Measurements from ENCODE around the gene AJM1. TPM values are rescaled to one million over a fixed set of nuclear protein-coding genes. Genes with fewer than 3 reads are reported as not detected.
A peak's percentile ranks its signal among the peaks of the same experiment; 100 is the strongest.

AJM1 gene
- total RNA-seq, 1 experiment from 2014 or later: 7.1 TPM

DNA sequence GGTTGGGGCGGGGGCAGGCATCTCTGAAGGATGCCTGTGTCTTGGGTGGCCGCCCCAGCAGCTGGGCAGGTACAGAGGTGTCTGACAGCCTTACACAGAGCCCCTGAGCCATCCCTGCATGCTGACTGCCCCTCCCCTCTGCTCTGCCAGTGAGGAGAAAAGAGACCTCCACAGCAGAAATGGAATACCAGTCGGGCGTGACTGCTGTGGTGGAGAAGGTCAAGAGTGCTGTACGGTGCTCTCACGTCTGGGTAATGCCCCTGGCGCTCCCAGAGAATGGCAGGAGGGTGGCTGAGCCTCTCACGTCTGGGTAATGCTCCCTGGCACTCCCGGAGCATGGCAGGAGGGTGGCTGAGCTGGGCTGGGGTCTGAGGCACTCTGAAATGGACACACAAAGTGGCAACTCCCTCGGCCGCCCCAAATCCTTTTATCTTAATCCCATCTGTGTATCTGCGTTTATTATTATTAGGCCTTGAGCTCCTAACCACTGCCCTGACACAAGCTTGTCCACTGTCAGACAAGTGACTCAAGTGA lies 37.0 kb upstream of the AJM1 start (continued):
- TF ChIP-seq CTCF (IDR thresholded peaks at IDR 0.05 in 2 of 3, conservative IDR thresholded peaks at IDR 0.05 in 1 of 3; ENCODE audit: borderline replicate concordance in 1 of 3, insufficient read depth in 1 of 3, low read depth in 2 of 3, low read length in 2 of 3) (no peak), POLR2AphosphoS5 (IDR thresholded peaks at IDR 0.05; ENCODE audit: low read depth, low read length) (no peak), SIN3A (IDR thresholded peaks at IDR 0.05; ENCODE audit: low read depth) (no peak), ZFX (IDR thresholded peaks at IDR 0.05) (no peak), SP1 (IDR thresholded peaks at IDR 0.05; ENCODE audit: low read depth) (no peak), RAD21 (IDR thresholded peaks at IDR 0.05; ENCODE audit: low read depth) (no peak), POLR2A (IDR thresholded peaks at IDR 0.05; ENCODE audit: borderline replicate concordance, extremely low read depth, insufficient read depth, insufficient read length) (no peak)

GRCh38 chr9:136806067-136806466 lies 36.2 kb upstream of the AJM1 start:
- Histone ChIP-seq H3K4me3 (replicated peaks in 1 of 2; ENCODE audit: low read depth in 1 of 2, low read length in 2 of 2) (peak overlapping the region in 1 of 2 experiments; percentile 93; a peak in 2 of 4 replicates), H3K9ac (ENCODE audit: low read length) (peak overlapping the region; percentile 96), H3K27me3 (ENCODE audit: insufficient read depth, low read length) (no peaks in the 10 kb centered on the region), H3K9me3 (ENCODE audit: control insufficient read depth in 1 of 2, insufficient read depth in 1 of 2, low read depth in 1 of 2, low read length in 2 of 2) (no peaks in the 10 kb centered on the region), H3K4me1 (ENCODE audit: control insufficient read depth in 1 of 2, insufficient read depth in 2 of 2, low read length in 2 of 2) (peaks cover 23 to 28% of the 10 kb centered on the region in 2 experiments), H3K9me2 (ENCODE audit: insufficient read depth) (no peaks in the 10 kb centered on the region), H2AFZ (ENCODE audit: low read depth, low read length, poor library complexity, severe bottlenecking) (no peak overlapping the region), H4K20me1 (ENCODE audit: insufficient read depth) (no peaks in the 10 kb centered on the region), H3K4me2 (ENCODE audit: low read length) (peak overlapping the region; percentile 90), H3K36me3 (ENCODE audit: control insufficient read depth in 1 of 2, insufficient read depth in 2 of 2, low read length in 2 of 2) (peaks cover 3 to 8% of the 10 kb centered on the region in 2 experiments; a peak in 3 of 4 replicates), H3K27ac (ENCODE audit: low read depth, low read length) (no peak overlapping the region; the same call in 1 of the 2 replicates), H3K79me2 (ENCODE audit: insufficient read depth, low read length) (peaks cover 39% of the 10 kb centered on the region)
- ChIA-PET CTCF (no interaction called here), RAD21 (ENCODE audit: low non-redundant PET in 1 of 2, low total read pairs in 2 of 2, uncharacterized antibody in 2 of 2, unreplicated experiment in 2 of 2) (no interaction called here), POLR2A (no interaction called here)
- DNase-seq (ENCODE audit: low read depth, low spot score): no peak
- intact Hi-C loops (cut with micrococcal nuclease): no loop called here
- TF ChIP-seq EZH2phosphoT487 (IDR thresholded peaks at IDR 0.05; ENCODE audit: borderline replicate concordance): no peak
- no peak for TF ChIP-seq POLR2A (IDR thresholded peaks at IDR 0.05; ENCODE audit: borderline replicate concordance, extremely low read depth, insufficient read depth, insufficient read length)
- TF ChIP-seq, protein P1, sequence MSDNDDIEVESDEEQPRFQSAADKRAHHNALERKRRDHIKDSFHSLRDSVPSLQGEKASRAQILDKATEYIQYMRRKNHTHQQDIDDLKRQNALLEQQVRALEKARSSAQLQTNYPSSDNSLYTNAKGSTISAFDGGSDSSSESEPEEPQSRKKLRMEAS (IDR thresholded peaks at IDR 0.05): no peak
- TF ChIP-seq POLR2AphosphoS5 (IDR thresholded peaks at IDR 0.05; ENCODE audit: low read depth, low read length): no peak
- TF ChIP-seq SRF (IDR thresholded peaks at IDR 0.05; ENCODE audit: low read depth): no peak
- TF ChIP-seq SIN3A (IDR thresholded peaks at IDR 0.05; ENCODE audit: low read depth): no peak
- TF ChIP-seq SP1 (IDR thresholded peaks at IDR 0.05; ENCODE audit: low read depth): no peak
- no peak for TF ChIP-seq REST (IDR thresholded peaks at IDR 0.05; ENCODE audit: low read depth)
- no TSS peak for BruUV-seq (replicated peaks)
- ATAC-seq: no peak
